Activated CD8-positive, alpha-beta memory T cell treated with anti-CD3 and anti-CD28 coated beads, Interleukin-2, amount 10 ng/mL, durations not matched to agents 7 days and 5 days (primary cell): ENCODE measurements around the gene MCF2L2. TPM values are rescaled to one million over a fixed set of nuclear protein-coding genes. Genes with fewer than 3 reads are reported as not detected.
A peak's percentile ranks its signal among the peaks of the same experiment; 100 is the strongest.

Source experiments
- ATAC-seq: fragments of 150-1000 bp; cut with Tn5 transposase; one replicate; pipeline ENCODE4 v1.10.0; 2021; ENCODE audit warnings: moderate library complexity
- CTCF ChIA-PET: fragments of 350-600 bp; sonication (Branson Sonifier 250); formaldehyde crosslinking; loops from one replicate; lab custom pipeline; 2021; ENCODE audit warnings: antibody characterized with exemption; lab: Charles Lee
- DNase-seq: peaks from one replicate; pipeline ENCODE4 v3.0.0-alpha.2; 2020
- H3K27ac Mint-ChIP-seq: one replicate; pipeline ENCODE4 v1.8.0; 2021; ENCODE audit warnings: mild to moderate bottlenecking, mixed read lengths
- H3K27me3 Mint-ChIP-seq: one replicate; pipeline ENCODE4 v1.8.0; 2021; ENCODE audit warnings: mixed read lengths
- H3K36me3 Mint-ChIP-seq: one replicate; pipeline ENCODE4 v1.8.0; 2021; ENCODE audit warnings: mild to moderate bottlenecking, mixed read lengths
- H3K4me1 Mint-ChIP-seq: one replicate; pipeline ENCODE4 v1.8.0; 2021; ENCODE audit warnings: mixed read lengths
- H3K4me3 Mint-ChIP-seq: one replicate; pipeline ENCODE4 v1.8.0; 2021; ENCODE audit warnings: mild to moderate bottlenecking, moderate library complexity, mixed read lengths
- H3K9me3 Mint-ChIP-seq: one replicate; pipeline ENCODE4 v1.8.0; 2022; ENCODE audit warnings: low read depth, mixed read lengths
- total RNA-seq, 2 experiments: library from RNA; stranded (reverse); gene quantifications; one replicate each; pipeline ENCODE4 v1.2.3, GENCODE V29; 2021

Gene MCF2L2
- total RNA-seq, 2 experiments from 2014 or later = 6.0 to 11.4 TPM

DNA sequence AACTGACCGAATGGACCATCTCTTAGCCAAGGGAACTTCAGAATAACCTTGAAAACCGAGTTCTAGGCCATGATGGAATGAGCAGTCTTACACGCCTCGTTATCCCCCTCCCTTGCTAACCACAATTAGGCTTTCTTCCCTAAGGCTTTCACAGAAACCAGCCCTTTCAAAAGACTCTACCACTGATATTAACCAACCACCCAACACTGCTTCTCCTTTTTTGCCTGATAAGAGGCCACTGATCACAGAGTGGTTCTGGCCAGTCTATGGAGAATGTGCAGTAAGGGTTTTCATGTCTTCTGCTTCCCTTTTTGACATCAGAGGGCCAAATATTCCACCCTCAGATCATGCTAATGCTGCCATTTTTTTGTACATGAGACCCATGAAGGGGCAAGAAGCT lies 59.3 kb downstream of the MCF2L2 start:
- CTCF ChIA-PET = interaction anchor here (1.4 to 2.1 kb wide), 3 partner anchors 11 to 246 kb away, joined by 3 to 8 read pairs (median 4); no protein-coding TSS in a partner anchor

GRCh38 chr3:183360971-183361624 lies 67.3 kb downstream of the MCF2L2 start:
- CTCF ChIA-PET = no interaction called here
- H3K36me3 Mint-ChIP-seq = peaks cover 15% of the 10 kb centered on the region

More for the DNA sequence above, 59.3 kb downstream of the MCF2L2 start:
- Mint-ChIP-seq H3K9me3 (no peaks in the 10 kb centered on the region), H3K4me3 (no peak overlapping the region), H3K36me3 (peaks cover 3% of the 10 kb centered on the region), H3K27me3 (no peaks in the 10 kb centered on the region), H3K4me1 (peaks cover 23% of the 10 kb centered on the region), H3K27ac (no peak overlapping the region)
- no peak for ATAC-seq
- DNase-seq = no peak

DNA sequence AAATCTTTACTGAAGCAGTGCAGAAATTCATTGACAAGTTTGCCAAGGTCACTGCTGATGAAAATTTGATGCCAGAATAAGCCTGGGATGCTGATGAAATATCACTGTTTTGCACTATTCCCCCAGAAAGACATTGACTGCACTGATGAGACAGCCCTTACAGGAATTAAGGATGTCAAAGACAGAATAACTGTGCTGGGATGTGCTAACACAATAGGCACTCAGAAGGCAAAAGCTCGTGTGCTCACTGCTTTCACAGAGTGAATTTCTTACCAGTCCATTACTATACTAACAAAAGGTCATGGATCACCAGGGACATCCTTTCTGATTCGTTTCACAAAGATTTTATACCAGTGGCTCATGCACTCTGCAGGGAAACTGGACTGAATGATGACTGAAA lies 69.4 kb downstream of the MCF2L2 start:
- ATAC-seq (no peak), DNase-seq (no peak)
- Mint-ChIP-seq H3K27me3 (no peaks in the 10 kb centered on the region), H3K4me3 (no peak overlapping the region), H3K36me3 (peaks cover 13% of the 10 kb centered on the region), H3K9me3 (no peaks in the 10 kb centered on the region), H3K4me1 (peaks cover 10% of the 10 kb centered on the region), H3K27ac (no peak overlapping the region)
- CTCF ChIA-PET = interaction anchor here (1.0 kb wide), 1 partner anchor 174 kb away, joined by 3 read pairs; no protein-coding TSS in a partner anchor

More at GRCh38 chr3:183360971-183361624, 67.3 kb downstream of the MCF2L2 start:
- ATAC-seq = no peak
- no peak for DNase-seq
- no peak overlapping the region for H3K27ac Mint-ChIP-seq
- H3K4me1 Mint-ChIP-seq = peaks cover 20% of the 10 kb centered on the region
- no peaks in the 10 kb centered on the region for H3K27me3 Mint-ChIP-seq
- H3K9me3 Mint-ChIP-seq = no peaks in the 10 kb centered on the region
- no peak overlapping the region for H3K4me3 Mint-ChIP-seq

DNA sequence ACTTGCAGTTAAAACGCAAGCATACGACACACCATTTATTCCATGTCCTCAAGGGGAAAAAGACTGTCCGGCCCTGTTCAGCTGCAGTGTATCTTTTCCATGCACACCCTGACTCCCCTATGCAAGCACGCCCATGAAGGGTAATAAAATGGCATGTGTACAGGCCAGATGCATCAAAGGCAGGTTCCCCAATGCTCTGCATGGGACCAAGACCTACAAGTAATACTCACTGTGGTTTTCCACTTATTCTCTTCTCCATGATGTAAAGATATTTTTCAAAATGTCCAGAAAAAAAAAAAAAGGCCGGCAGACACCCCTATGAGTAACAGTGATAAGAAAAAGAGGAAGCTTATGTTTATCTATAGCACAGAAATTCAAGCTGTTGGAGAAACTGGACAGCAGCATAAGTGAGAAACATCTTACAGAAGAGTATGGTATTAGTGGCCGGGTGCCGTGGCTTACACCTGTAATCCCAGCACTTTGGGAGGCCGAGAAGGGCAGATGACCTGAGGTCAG lies 70.8 kb downstream of the MCF2L2 start:
- Mint-ChIP-seq H3K36me3 (peaks cover 13% of the 10 kb centered on the region), H3K27me3 (no peaks in the 10 kb centered on the region), H3K27ac (no peak overlapping the region), H3K4me3 (no peak overlapping the region), H3K9me3 (no peaks in the 10 kb centered on the region), H3K4me1 (peaks cover 10% of the 10 kb centered on the region)
- CTCF ChIA-PET = interaction anchor here (1.0 kb wide), 1 partner anchor 25 kb away, joined by 5 read pairs; no protein-coding TSS in a partner anchor
- ATAC-seq (no peak), DNase-seq (no peak)

- Mint-ChIP-seq H3K36me3 (peaks cover 10% of the 10 kb centered on the region), H3K27me3 (no peaks in the 10 kb centered on the region), H3K9me3 (no peaks in the 10 kb centered on the region), H3K4me3 (no peak overlapping the region), H3K4me1 (peaks cover 10% of the 10 kb centered on the region), H3K27ac (no peak overlapping the region)
- CTCF ChIA-PET = interaction anchor here (1.0 kb wide), 1 partner anchor 25 kb away, joined by 5 read pairs; no protein-coding TSS in a partner anchor
- no peak for ATAC-seq
- DNase-seq = no peak
These were observed 71.5 kb downstream of the MCF2L2 start for GRCh38 chr3:183356920-183357319.

DNA sequence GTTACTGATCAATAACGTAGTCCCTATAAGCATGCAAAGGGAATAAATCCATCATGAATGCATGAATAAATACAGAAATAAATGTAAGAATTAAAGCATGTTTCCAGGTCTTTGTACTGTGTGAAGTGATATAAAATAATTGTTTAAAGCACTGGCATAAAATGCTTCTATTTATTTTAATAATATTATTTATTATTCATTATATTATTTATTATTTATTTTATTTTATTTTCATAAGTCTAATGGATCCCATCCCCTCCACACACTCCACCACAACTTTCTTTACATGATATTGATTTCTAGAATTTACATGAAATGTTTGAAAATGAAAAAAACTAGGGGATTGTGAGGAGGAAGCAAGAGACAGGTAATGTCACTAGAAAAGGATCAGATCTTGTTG lies 73.5 kb downstream of the MCF2L2 start:
- CTCF ChIA-PET = interaction anchor here (0.9 kb wide), 1 partner anchor 11 kb away, joined by 3 read pairs; no protein-coding TSS in a partner anchor

DNA sequence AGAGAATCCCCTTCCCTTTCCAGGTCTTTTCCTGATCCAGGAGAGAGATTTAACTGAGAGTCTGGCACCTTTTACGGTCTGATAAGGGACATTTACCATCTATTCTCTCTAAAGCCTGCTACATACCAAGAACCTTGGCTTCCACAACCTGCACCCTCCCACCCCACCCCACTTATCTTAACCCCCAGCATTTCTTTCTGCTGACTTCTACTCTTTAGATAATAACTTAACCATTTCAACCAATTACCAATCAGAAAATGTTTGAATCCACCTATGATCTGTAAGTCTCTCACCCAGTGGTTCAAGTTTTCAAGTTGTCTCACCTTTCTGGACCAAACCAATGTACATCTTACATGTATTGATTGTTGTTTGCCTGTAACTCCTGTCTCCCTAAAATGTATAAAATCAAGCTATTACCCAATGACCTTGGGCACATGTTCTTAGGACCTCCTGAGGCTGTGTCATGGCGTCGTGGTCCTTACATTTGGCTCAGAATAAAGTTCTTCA lies 74.0 kb downstream of the MCF2L2 start:
- CTCF ChIA-PET = no interaction called here
- peaks cover 7% of the 10 kb centered on the region for H3K36me3 Mint-ChIP-seq
- H3K4me3 Mint-ChIP-seq = no peak overlapping the region
- DNase-seq = no peak
- no peaks in the 10 kb centered on the region for H3K27me3 Mint-ChIP-seq
- H3K9me3 Mint-ChIP-seq = no peaks in the 10 kb centered on the region
- H3K4me1 Mint-ChIP-seq = peaks cover 21% of the 10 kb centered on the region
- no peak overlapping the region for H3K27ac Mint-ChIP-seq
- no peak for ATAC-seq

More for the DNA sequence above, 73.5 kb downstream of the MCF2L2 start:
- Mint-ChIP-seq H3K27me3 (no peaks in the 10 kb centered on the region), H3K4me1 (peaks cover 16% of the 10 kb centered on the region), H3K9me3 (no peaks in the 10 kb centered on the region), H3K4me3 (no peak overlapping the region), H3K36me3 (peaks cover 8% of the 10 kb centered on the region), H3K27ac (no peak overlapping the region)
- DNase-seq = no peak
- no peak for ATAC-seq

- Mint-ChIP-seq H3K9me3 (no peaks in the 10 kb centered on the region), H3K4me3 (no peak overlapping the region), H3K4me1 (peaks cover 27% of the 10 kb centered on the region), H3K27ac (no peak overlapping the region), H3K36me3 (peaks cover 7% of the 10 kb centered on the region), H3K27me3 (no peaks in the 10 kb centered on the region)
- no peak for ATAC-seq
- no peak for DNase-seq
- CTCF ChIA-PET = no interaction called here
These were observed 75.0 kb downstream of the MCF2L2 start for GRCh38 chr3:183353421-183353820.

DNA sequence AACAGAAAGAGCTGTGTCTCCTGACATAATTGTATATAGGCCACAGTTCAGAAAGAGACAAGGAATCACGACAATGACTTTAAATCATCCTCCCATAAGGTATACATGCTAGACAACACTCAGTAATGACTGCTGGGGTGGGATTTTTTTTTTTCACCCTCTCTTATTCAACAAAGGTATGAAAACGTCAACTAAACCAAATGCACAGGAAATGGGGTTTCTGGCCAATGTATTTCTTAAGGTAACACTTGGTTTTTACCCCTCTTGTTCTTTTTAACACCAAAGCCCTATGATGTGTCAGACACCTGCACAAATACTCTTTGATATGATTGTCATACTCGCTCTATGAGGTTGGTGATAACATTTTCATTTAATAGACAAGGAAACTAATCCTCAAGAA lies 78.3 kb downstream of the MCF2L2 start:
- no peak overlapping the region for H3K4me3 Mint-ChIP-seq
- CTCF ChIA-PET = interaction anchor here (1.1 to 1.3 kb wide), 2 partner anchors 166 to 228 kb away, joined by 3 to 7 read pairs; no protein-coding TSS in a partner anchor
- ATAC-seq (peak; percentile 42), DNase-seq (no peak)
- peaks cover 3% of the 10 kb centered on the region for H3K27me3 Mint-ChIP-seq
- peak overlapping the region; percentile 17 for H3K27ac Mint-ChIP-seq
- peaks cover 19% of the 10 kb centered on the region for H3K36me3 Mint-ChIP-seq
- peaks cover 16% of the 10 kb centered on the region for H3K4me1 Mint-ChIP-seq
- H3K9me3 Mint-ChIP-seq = no peaks in the 10 kb centered on the region

GRCh38 chr3:183349421-183350157 lies 78.8 kb downstream of the MCF2L2 start:
- DNase-seq = no peak
- H3K4me3 Mint-ChIP-seq = no peak overlapping the region
- H3K27ac Mint-ChIP-seq = peak overlapping the region; percentile 17

DNA sequence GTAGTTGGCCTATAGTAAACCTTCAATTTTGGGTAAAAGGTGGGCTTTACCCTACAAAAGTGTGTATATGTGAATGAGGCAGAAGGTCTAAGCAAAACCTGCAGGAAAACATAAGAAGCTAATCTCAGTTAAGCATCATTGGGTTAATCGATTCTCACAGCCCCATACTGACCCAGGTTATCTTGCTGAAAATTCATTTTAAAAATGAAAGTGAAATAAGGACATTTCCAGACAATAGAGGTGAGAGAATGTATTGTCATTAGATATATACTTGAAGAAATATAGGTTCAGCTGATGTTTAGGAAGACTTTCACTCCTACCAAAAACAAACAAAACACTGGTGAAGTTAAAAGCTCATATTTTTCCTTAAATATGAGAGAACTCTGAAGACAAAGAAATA lies 85.6 kb downstream of the MCF2L2 start:
- Mint-ChIP-seq H3K4me3 (peak overlapping the region; percentile 33), H3K9me3 (no peaks in the 10 kb centered on the region), H3K27ac (peak overlapping the region; percentile 37), H3K4me1 (peaks cover 6% of the 10 kb centered on the region), H3K36me3 (peaks cover 25% of the 10 kb centered on the region), H3K27me3 (peaks cover 5% of the 10 kb centered on the region)
- CTCF ChIA-PET = interaction anchor here (0.8 to 1.0 kb wide), 2 partner anchors 55 to 95 kb away, joined by 3 read pairs; no protein-coding TSS in a partner anchor
- ATAC-seq (peak; percentile 79), DNase-seq (no peak)

More at GRCh38 chr3:183349421-183350157, 78.8 kb downstream of the MCF2L2 start:
- Mint-ChIP-seq H3K4me1 (peaks cover 16% of the 10 kb centered on the region), H3K27me3 (peaks cover 5% of the 10 kb centered on the region), H3K36me3 (peaks cover 23% of the 10 kb centered on the region), H3K9me3 (no peaks in the 10 kb centered on the region)
- ATAC-seq = peak; percentile 53
- CTCF ChIA-PET = interaction anchor here (1.1 to 1.3 kb wide), 2 partner anchors 165 to 227 kb away, joined by 3 to 7 read pairs; no protein-coding TSS in a partner anchor

DNA sequence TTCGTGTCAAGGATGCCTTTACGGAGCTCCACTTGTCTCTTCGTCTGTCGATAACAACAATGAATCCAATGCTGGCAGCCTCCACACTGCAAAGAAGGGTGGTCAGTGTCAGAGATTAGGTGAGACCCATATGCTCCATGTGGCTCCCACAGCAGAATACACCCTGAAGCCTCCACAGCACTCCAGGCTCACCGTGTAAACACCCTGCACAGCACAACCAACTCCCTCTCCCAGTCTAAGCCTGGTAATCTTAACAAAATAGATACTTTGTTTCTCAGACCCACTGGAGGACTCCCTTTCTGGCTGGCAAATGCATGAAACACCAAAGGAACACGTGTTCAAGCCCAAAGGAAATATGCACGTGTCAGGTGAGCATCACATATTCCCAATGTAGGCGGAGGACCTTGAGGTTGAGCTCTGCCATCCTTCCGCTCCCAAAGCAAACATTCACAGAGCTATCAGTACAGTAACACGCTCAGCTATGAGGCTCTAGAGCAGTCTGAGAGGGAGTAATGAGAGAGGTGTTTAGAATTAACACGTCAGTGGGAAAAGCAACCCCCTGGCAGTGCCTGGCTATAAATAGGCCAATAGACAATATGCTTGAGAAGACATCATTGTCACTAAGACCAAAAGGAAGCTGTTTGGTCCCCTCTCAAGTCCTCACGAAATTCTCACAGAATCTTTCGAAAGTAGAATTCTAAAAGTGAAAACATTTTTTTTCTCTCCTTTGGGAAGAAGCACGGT lies 86.7 kb downstream of the MCF2L2 start:
- Mint-ChIP-seq H3K9me3 (no peaks in the 10 kb centered on the region), H3K36me3 (peaks cover 19% of the 10 kb centered on the region), H3K27me3 (peaks cover 5% of the 10 kb centered on the region), H3K27ac (no peak overlapping the region), H3K4me1 (peaks cover 6% of the 10 kb centered on the region), H3K4me3 (no peak overlapping the region)
- ATAC-seq (no peak), DNase-seq (no peak)
- CTCF ChIA-PET = interaction anchor here (1.0 kb wide), 1 partner anchor 46 kb away, joined by 3 read pairs; no protein-coding TSS in a partner anchor
